GM18873 (cell line): Measurements from ENCODE around the gene OLFM3.
A peak's percentile ranks its signal among the peaks of the same experiment; 100 is the strongest.

Experiments used
- ATAC-seq: cut with Tn5 transposase; IDR thresholded peaks from one replicate; pipeline ENCODE4 v1.9.1; 2021; ENCODE audit warnings: mild to moderate bottlenecking, moderate library complexity, moderate number of reproducible peaks; ENCODE audit not compliant: unreplicated experiment, low FRiP score

The OLFM3 gene

GRCh38 chr1:101996825-101997465 lies at the start of gene OLFM3:
Gene OLFM3 (minus strand): TSS chr1:101996926.
- ATAC-seq, result no peak

- ATAC-seq, result no peak
These were observed 49.0 kb upstream of the OLFM3 start for GRCh38 chr1:102045752-102046151.

GRCh38 chr1:102032534-102032933 lies 35.8 kb upstream of the OLFM3 start:
- ATAC-seq, result peak; percentile 88

GRCh38 chr1:102019530-102019929 lies 22.8 kb upstream of the OLFM3 start:
- ATAC-seq, result no peak

- ATAC-seq, result no peak
These were observed 19.0 kb upstream of the OLFM3 start for GRCh38 chr1:102015728-102016127.

GRCh38 chr1:102002057-102002456 lies 5.3 kb upstream of the OLFM3 start:
- ATAC-seq, result no peak

GRCh38 chr1:101995984-101996745 lies 561 bp downstream of the OLFM3 start:
- ATAC-seq, result no peak

GRCh38 chr1:101993710-101994109 lies 3.0 kb downstream of the OLFM3 start:
- no peak for ATAC-seq

- no peak for ATAC-seq
These were observed 3.7 kb downstream of the OLFM3 start for GRCh38 chr1:101992821-101993575.

GRCh38 chr1:101980974-101981373 lies 15.8 kb downstream of the OLFM3 start:
- ATAC-seq, result no peak

- no peak for ATAC-seq
These were observed 19.5 kb downstream of the OLFM3 start for GRCh38 chr1:101977266-101977665.

- ATAC-seq, result no peak
These were observed 20.6 kb downstream of the OLFM3 start for GRCh38 chr1:101976161-101976560.

- no peak for ATAC-seq
These were observed 21.4 kb downstream of the OLFM3 start for GRCh38 chr1:101975371-101975770.

GRCh38 chr1:101974599-101975274 lies 22.0 kb downstream of the OLFM3 start:
- no peak for ATAC-seq

GRCh38 chr1:101971304-101971703 lies 25.4 kb downstream of the OLFM3 start:
- no peak for ATAC-seq

GRCh38 chr1:101967871-101968270 lies 28.9 kb downstream of the OLFM3 start:
- no peak for ATAC-seq

GRCh38 chr1:101965341-101965740 lies 31.4 kb downstream of the OLFM3 start:
- ATAC-seq, result no peak

- no peak for ATAC-seq
These were observed 32.0 kb downstream of the OLFM3 start for GRCh38 chr1:101964708-101965107.

GRCh38 chr1:101960142-101960541 lies 36.6 kb downstream of the OLFM3 start:
- ATAC-seq, result no peak

GRCh38 chr1:101959456-101959855 lies 37.3 kb downstream of the OLFM3 start:
- ATAC-seq, result no peak

GRCh38 chr1:101957771-101958170 lies 39.0 kb downstream of the OLFM3 start:
- no peak for ATAC-seq
